IMR-90 (cell line): ENCODE measurements around the gene PLEKHJ1. TPM values are rescaled to one million over a fixed set of nuclear protein-coding genes. Genes with fewer than 3 reads are reported as not detected.

Source experiments
- ATAC-seq: fragments of 200-7000 bp; cut with Tn5 transposase; 2 replicates; pipeline ENCODE4 v1.9.1; 2020; ENCODE audit warnings: low read depth, mild to moderate bottlenecking, moderate library complexity
- BruUV-seq: library from RNA; stranded (reverse); fragments of 400-500 nt; replicated peaks from 2 replicates; lab custom pipeline; 2021; lab: Mats Ljungman, UMichigan
- CTCF ChIA-PET: fragments of 300-600 bp; formaldehyde crosslinking; extraction: SDS; loops from one replicate; lab custom pipeline; 2021; ENCODE audit warnings: antibody characterized with exemption; lab: Yijun Ruan, JAX
- POLR2A ChIA-PET: fragments of 300-600 bp; sonication (Branson Sonifier 250); formaldehyde crosslinking; loops from one replicate; lab custom pipeline; 2022; ENCODE audit warnings: antibody characterized with exemption; ENCODE audit not compliant: unreplicated experiment; lab: Charles Lee
- DNase-seq: peaks from one replicate; pipeline ENCODE4 v3.0.0; 2013
- H2AFZ ChIP-seq: replicated peaks from 2 replicates; pipeline ENCODE3; 2013; ENCODE audit warnings: low read length, mild to moderate bottlenecking; ENCODE audit not compliant: poor library complexity
- H2AK5ac ChIP-seq: 2 replicates; pipeline ENCODE4 v1.6.1; 2013; ENCODE audit warnings: low read depth, low read length, inconsistent platforms
- H2AK9ac ChIP-seq: replicated peaks from 2 replicates; pipeline ENCODE3; 2013; ENCODE audit warnings: mild to moderate bottlenecking, low read depth, low read length, moderate library complexity; ENCODE audit not compliant: poor library complexity
- H2BK120ac ChIP-seq: 2 replicates; pipeline ENCODE4 v1.6.1; 2013; ENCODE audit warnings: low read depth, low read length, inconsistent platforms
- H2BK15ac ChIP-seq: 3 replicates; pipeline ENCODE4 v1.6.1; 2013; ENCODE audit warnings: low read depth, low read length, inconsistent platforms
- H2BK20ac ChIP-seq: 2 replicates; pipeline ENCODE4 v1.6.1; 2013; ENCODE audit warnings: low read depth, mild to moderate bottlenecking, inconsistent platforms, low read length, moderate library complexity
- H2BK5ac ChIP-seq: 2 replicates; pipeline ENCODE4 v1.6.1; 2013; ENCODE audit warnings: mild to moderate bottlenecking, low read depth, low read length, inconsistent platforms; ENCODE audit not compliant: poor library complexity, severe bottlenecking
- H3K14ac ChIP-seq: replicated peaks from 2 replicates; pipeline ENCODE4 v1.6.1; 2013; ENCODE audit warnings: low read depth, low read length, inconsistent platforms
- H3K18ac ChIP-seq: 2 replicates; pipeline ENCODE4 v1.6.1; 2013; ENCODE audit warnings: low read depth, low read length, control low read depth
- H3K23ac ChIP-seq: 2 replicates; pipeline ENCODE4 v1.6.1; 2013; ENCODE audit warnings: low read depth, low read length, inconsistent platforms
- H3K27ac ChIP-seq: 2 replicates; pipeline ENCODE4 v1.5.1; 2013; ENCODE audit warnings: mild to moderate bottlenecking, control low read depth, low read length; ENCODE audit not compliant: insufficient read depth
- H3K27me3 ChIP-seq: 2 replicates; pipeline ENCODE4 v1.6.1; 2013; ENCODE audit warnings: low read length; ENCODE audit not compliant: control insufficient read depth, insufficient read depth
- H3K36me3 ChIP-seq: 2 replicates; pipeline ENCODE4 v1.6.1; 2013; ENCODE audit warnings: low read length, mixed read lengths; ENCODE audit not compliant: control insufficient read depth, insufficient read depth
- H3K4ac ChIP-seq: 2 replicates; pipeline ENCODE4 v1.6.1; 2013; ENCODE audit warnings: low read depth, low read length, inconsistent platforms
- H3K4me1 ChIP-seq: 2 replicates; pipeline ENCODE4 v1.6.1; 2013; ENCODE audit warnings: low read length, mixed read lengths; ENCODE audit not compliant: control insufficient read depth, insufficient read depth
- H3K4me2 ChIP-seq: 2 replicates; pipeline ENCODE4 v1.6.1; 2013; ENCODE audit warnings: low read depth, mild to moderate bottlenecking, control low read depth, low read length, moderate library complexity
- H3K4me3 ChIP-seq: 2 replicates; pipeline ENCODE4 v1.5.1; 2013; ENCODE audit warnings: low read depth, mild to moderate bottlenecking, control low read depth, low read length, moderate library complexity; ENCODE audit not compliant: insufficient read depth
- H3K56ac ChIP-seq: 2 replicates; pipeline ENCODE4 v1.6.1; 2013; ENCODE audit warnings: low read length, inconsistent platforms; ENCODE audit not compliant: insufficient read depth; ENCODE audit errors: extremely low read depth
- H3K79me1 ChIP-seq, 2 experiments: 2 replicates each; pipeline ENCODE4 v1.6.1; 2013; ENCODE audit warnings: low read length in 2 of 2, inconsistent platforms in 1 of 2, low read depth in 1 of 2
- H3K9ac ChIP-seq: 2 replicates; pipeline ENCODE4 v1.6.1; 2013; ENCODE audit warnings: low read depth, low read length, control low read depth
- H3K9me1 ChIP-seq: 2 replicates; pipeline ENCODE4 v1.6.1; 2013; ENCODE audit warnings: low read length, inconsistent platforms; ENCODE audit not compliant: insufficient read depth
- H3K9me3 ChIP-seq: 2 replicates; pipeline ENCODE4 v1.6.1; 2013; ENCODE audit warnings: low read length; ENCODE audit not compliant: control insufficient read depth, insufficient read depth
- H4K20me1 ChIP-seq: 2 replicates; pipeline ENCODE4 v1.6.1; 2013; ENCODE audit warnings: low read length, inconsistent platforms; ENCODE audit not compliant: insufficient read depth
- H4K5ac ChIP-seq: 2 replicates; pipeline ENCODE4 v1.6.1; 2013; ENCODE audit warnings: mild to moderate bottlenecking, low read depth, low read length, control low read depth
- H4K8ac ChIP-seq, 2 experiments: 2 replicates each; pipeline ENCODE4 v1.6.1; 2013; ENCODE audit warnings: low read depth in 2 of 2, low read length in 2 of 2, control low read depth in 1 of 2, inconsistent platforms in 1 of 2
- H4K91ac ChIP-seq: 2 replicates; pipeline ENCODE4 v1.6.1; 2013; ENCODE audit warnings: low read depth, low read length, inconsistent platforms; ENCODE audit not compliant: insufficient read depth
- MAFK ChIP-seq: IDR thresholded peaks from 2 replicates; pipeline ENCODE4 v1.6.1; 2012; ENCODE audit warnings: low read depth, low read length, improper control_type of control experiment
- MAZ ChIP-seq: IDR thresholded peaks from 2 replicates; pipeline ENCODE4 v1.6.1; 2012; ENCODE audit warnings: low read depth, mild to moderate bottlenecking, low read length, improper control_type of control experiment, moderate library complexity, borderline replicate concordance
- WGBS, 2 experiments: methylation state at CpG; one replicate each; pipeline versions ENCODE4 v1.1.5 to v1.1.7; 2013; ENCODE audit warnings: missing lambda C conversion rate in 2 of 2; ENCODE audit not compliant: insufficient read length in 1 of 2; ENCODE audit errors: extremely low coverage in 2 of 2; 5-methylcytosine and 5-hydroxymethylcytosine counted together
- dilution Hi-C: fragments of 300-500 bp; cut with HindIII; formaldehyde crosslinking; loops from one replicate; pipeline ENCODE4 v1.14.3; 2018; ENCODE audit warnings: low sequenced_read_pairs; ENCODE audit not compliant: unreplicated experiment
- in situ Hi-C: fragments of 300-500 bp; cut with MboI; formaldehyde crosslinking; loops from 3 replicates; pipeline ENCODE4 v1.14.3; 2019; ENCODE audit warnings: low sequenced_read_pairs, inconsistent platforms, mixed read lengths
- intact Hi-C: fragments of 100-400 bp; cut with micrococcal nuclease; formaldehyde crosslinking; loops from 2 replicates; pipeline ENCODE4 v1.10.0; 2022
- polyA plus RNA-seq, 3 experiments: library from polyadenylated mRNA; depleted of rRNA; stranded (reverse); fragments of >200 nt; gene quantifications; 2 replicates each; pipeline ENCODE4 v1.2.3, GENCODE V29; 2012; ENCODE audit warnings: low replicate concordance in 1 of 3
- total RNA-seq: library from RNA; depleted of rRNA; stranded (reverse); fragments of >200 nt; gene quantifications from 2 replicates; pipeline ENCODE4 v1.2.3, GENCODE V29; 2012
- TF ChIP-seq, protein P1 (sequence below): fragments of 150-350 bp; IDR thresholded peaks from 2 replicates; pipeline ENCODE4 v1.6.1; 2016; ENCODE audit warnings: low read depth, mild to moderate bottlenecking, low read length, moderate library complexity, borderline replicate concordance

PLEKHJ1 gene
- total and polyA plus RNA-seq, 2 of the 4 experiments (the other 2 are of a cell fraction): 31.7 to 62.8 TPM

- H2BK120ac ChIP-seq: no peak overlapping the region
- H3K9ac ChIP-seq: no peak overlapping the region
- H4K8ac ChIP-seq: no peak overlapping the region
- TF ChIP-seq MAZ (no peak), MAFK (no peak)
- TF ChIP-seq, protein P1, sequence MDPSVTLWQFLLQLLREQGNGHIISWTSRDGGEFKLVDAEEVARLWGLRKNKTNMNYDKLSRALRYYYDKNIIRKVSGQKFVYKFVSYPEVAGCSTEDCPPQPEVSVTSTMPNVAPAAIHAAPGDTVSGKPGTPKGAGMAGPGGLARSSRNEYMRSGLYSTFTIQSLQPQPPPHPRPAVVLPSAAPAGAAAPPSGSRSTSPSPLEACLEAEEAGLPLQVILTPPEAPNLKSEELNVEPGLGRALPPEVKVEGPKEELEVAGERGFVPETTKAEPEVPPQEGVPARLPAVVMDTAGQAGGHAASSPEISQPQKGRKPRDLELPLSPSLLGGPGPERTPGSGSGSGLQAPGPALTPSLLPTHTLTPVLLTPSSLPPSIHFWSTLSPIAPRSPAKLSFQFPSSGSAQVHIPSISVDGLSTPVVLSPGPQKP: no peak
- H3K36me3 ChIP-seq: peaks cover 74% of the 10 kb centered on the region
- H3K18ac ChIP-seq: no peak overlapping the region
- H3K4me2 ChIP-seq: no peak overlapping the region
- in situ Hi-C loops (no loop called here), intact Hi-C loops (no loop called here), dilution Hi-C loops (no loop called here)
- POLR2A ChIA-PET: no interaction called here
- H3K14ac ChIP-seq: no peak overlapping the region
- H3K27ac ChIP-seq: no peak overlapping the region
- no peak overlapping the region for H2AK5ac ChIP-seq
- no TSS peak for BruUV-seq
- H4K20me1 ChIP-seq: peaks cover 14% of the 10 kb centered on the region; the same call in 1 of the 2 replicates
- CTCF ChIA-PET: no interaction called here
- H2BK15ac ChIP-seq: no peak overlapping the region
- H2BK20ac ChIP-seq: no peak overlapping the region
- H3K4me3 ChIP-seq: no peak overlapping the region
- H4K91ac ChIP-seq: no peak overlapping the region
- H2BK5ac ChIP-seq: no peak overlapping the region
- no peaks in the 10 kb centered on the region for H3K9me1 ChIP-seq
- H2AFZ ChIP-seq: no peak overlapping the region
- WGBS, 2 experiments: 85% methylated on average over 7 of the region's 13 CpGs; no CpG with 5 or more reads in 1 of the 2 experiments
- no peak overlapping the region for H3K4ac ChIP-seq
- H2AK9ac ChIP-seq: no peak overlapping the region
- H3K56ac ChIP-seq: no peak overlapping the region
- no peaks in the 10 kb centered on the region for H3K9me3 ChIP-seq
- no peak overlapping the region for H3K23ac ChIP-seq
- no peaks in the 10 kb centered on the region for H3K4me1 ChIP-seq
- H4K5ac ChIP-seq: no peak overlapping the region
- H3K27me3 ChIP-seq: no peaks in the 10 kb centered on the region
- ATAC-seq: no peak
- no peak for DNase-seq
- peaks cover 13 to 19% of the 10 kb centered on the region in 2 experiments for H3K79me1 ChIP-seq
These were observed 11.3 kb downstream of the PLEKHJ1 start for GRCh38 chr19:2224754-2225349.
